Measurements from ENCODE around the gene RPS6KC1. TPM values are rescaled to one million over a fixed set of nuclear protein-coding genes. Genes with fewer than 3 reads are reported as not detected.

Gene RPS6KC1
- total and polyA plus RNA-seq, 9 of the 15 experiments (the other 6 are each of a cell fraction or from before 2014, with no cell fraction given): 4.3 to 34.6 (median 20.9) TPM

GRCh38 chr1:213281640-213282301 lies 230.7 kb downstream of the RPS6KC1 start:
- no TSS peak for BruUV-seq (replicated peaks)
- no peaks in the 10 kb centered on the region for H3K9me3 ChIP-seq (replicated peaks; ENCODE audit: control insufficient read depth, insufficient read depth, low read depth, low read length)
- ATAC-seq: no peak
- no peaks in the 10 kb centered on the region for H3K36me3 ChIP-seq (ENCODE audit: control insufficient read depth, insufficient read depth, low read length)
- H4K20me1 ChIP-seq (replicated peaks; ENCODE audit: control insufficient read depth, insufficient read depth, low read length): no peaks in the 10 kb centered on the region
- TF ChIP-seq MCM7 (IDR thresholded peaks at IDR 0.05): no peak
- TF ChIP-seq CSDE1 (IDR thresholded peaks at IDR 0.05): no peak
- no peak for TF ChIP-seq NFATC3 (IDR thresholded peaks at IDR 0.05)
- no peak for TF ChIP-seq TRIM24 (IDR thresholded peaks at IDR 0.05)
- TF ChIP-seq, protein P1, sequence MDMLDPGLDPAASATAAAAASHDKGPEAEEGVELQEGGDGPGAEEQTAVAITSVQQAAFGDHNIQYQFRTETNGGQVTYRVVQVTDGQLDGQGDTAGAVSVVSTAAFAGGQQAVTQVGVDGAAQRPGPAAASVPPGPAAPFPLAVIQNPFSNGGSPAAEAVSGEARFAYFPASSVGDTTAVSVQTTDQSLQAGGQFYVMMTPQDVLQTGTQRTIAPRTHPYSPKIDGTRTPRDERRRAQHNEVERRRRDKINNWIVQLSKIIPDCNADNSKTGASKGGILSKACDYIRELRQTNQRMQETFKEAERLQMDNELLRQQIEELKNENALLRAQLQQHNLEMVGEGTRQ (CRISPR knock-in tag; IDR thresholded peaks at IDR 0.05): no peak
- no peak for TF ChIP-seq SMAD4 (CRISPR knock-in tag; conservative IDR thresholded peaks at IDR 0.05)
- no peak for TF ChIP-seq DLX4 (CRISPR knock-in tag; IDR thresholded peaks at IDR 0.05)
- FAIRE-seq: no peak
- no peaks in the 10 kb centered on the region for H3K27me3 ChIP-seq (ENCODE audit: control insufficient read depth in 2 of 2, insufficient read depth in 2 of 2, low read length in 2 of 2)
- no peaks in the 10 kb centered on the region for H3K4me1 ChIP-seq (replicated peaks in 1 of 2; ENCODE audit: control insufficient read depth in 2 of 2, insufficient read depth in 2 of 2, low read length in 2 of 2)
- intact Hi-C loops (cut with micrococcal nuclease) (no loop called here), in situ Hi-C loops (cut with MboI) (no loop called here)
- H3K9ac ChIP-seq (ENCODE audit: insufficient read depth in 1 of 2, low read depth in 2 of 2, low read length in 2 of 2): no peak overlapping the region
- WGBS (ENCODE audit: insufficient coverage, low coverage, missing lambda C conversion rate): 85% methylated on average over 13 of the region's 13 CpGs
- H3K27ac ChIP-seq (ENCODE audit: extremely low read depth, low read depth, low read length): no peak overlapping the region
- no peaks in the 10 kb centered on the region for H3K9me1 ChIP-seq (ENCODE audit: control insufficient read depth, insufficient read depth, low read length)
- H3K4me3 ChIP-seq: no peak overlapping the region
- CTCF ChIA-PET (ENCODE audit: low intra/inter-chr PET ratio): no interaction called here
- H3K79me2 ChIP-seq (ENCODE audit: control insufficient read depth, insufficient read depth, low read length): no peaks in the 10 kb centered on the region
- POLR2A ChIA-PET: interaction anchor here (0.9 to 1.3 kb wide), 3 partner anchors 8 to 18 kb away, joined by 3 to 4 read pairs (median 3); no protein-coding TSS in a partner anchor
- no peak for DNase-seq (ENCODE audit: extremely low read depth in 1 of 4, low spot score in 3 of 4)
- no peak overlapping the region for H2AFZ ChIP-seq (ENCODE audit: low read depth, low read length)
- no peak overlapping the region for H3K4me2 ChIP-seq (ENCODE audit: insufficient read depth, low read length)

All from K562 (cell line).